ENCODE measurements around the gene ABAT.

The ABAT gene

DNA sequence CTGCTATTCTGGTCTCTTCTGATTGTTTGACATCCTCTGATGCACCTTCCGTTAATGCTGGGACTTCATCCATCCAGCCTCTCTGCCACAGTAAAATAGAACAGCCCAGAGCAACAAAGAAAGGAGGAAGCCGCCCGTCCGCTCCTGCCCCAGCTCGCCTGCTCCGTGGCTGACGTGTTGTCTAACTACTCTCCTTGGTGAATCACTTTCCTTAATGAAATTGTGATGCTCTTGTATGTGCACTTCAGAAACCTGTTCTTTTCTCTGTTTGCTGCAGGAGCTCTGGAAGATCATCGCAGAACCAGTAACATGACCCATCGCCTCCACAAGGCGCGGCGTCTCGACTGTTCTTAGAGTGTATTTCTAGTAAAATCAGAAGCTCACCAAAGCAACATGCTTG is 28.6 kb upstream of the ABAT start:
- Histone ChIP-seq H3K4me3 (ENCODE audit: insufficient read depth, low read length, poor library complexity, severe bottlenecking) (no peak overlapping the region), H3F3A (ENCODE audit: insufficient read depth) (no peaks in the 10 kb centered on the region), H3K36me3 (ENCODE audit: low read length) (no peaks in the 10 kb centered on the region), H3K9ac (ENCODE audit: low read length) (no peak overlapping the region), H3K9me2 (replicated peaks; ENCODE audit: insufficient read depth, low read length) (no peaks in the 10 kb centered on the region), H2AFZ (ENCODE audit: low read depth, low read length, severe bottlenecking) (no peak overlapping the region), H3K27me3 (ENCODE audit: low read length) (no peaks in the 10 kb centered on the region), H4K20me1 (ENCODE audit: low read depth, low read length) (no peaks in the 10 kb centered on the region), H3K27ac (ENCODE audit: low read depth, low read length) (no peak overlapping the region), H3K4me2 (ENCODE audit: low read depth, low read length, poor library complexity, severe bottlenecking) (no peak overlapping the region), H3K9me3 (ENCODE audit: insufficient read depth, low read length) (no peaks in the 10 kb centered on the region), H3K79me2 (ENCODE audit: insufficient read depth, low read length) (no peaks in the 10 kb centered on the region)
- no peak for TF ChIP-seq EZH2phosphoT487 (conservative IDR thresholded peaks at IDR 0.05; ENCODE audit: low read length)
- TF ChIP-seq, protein P1, sequence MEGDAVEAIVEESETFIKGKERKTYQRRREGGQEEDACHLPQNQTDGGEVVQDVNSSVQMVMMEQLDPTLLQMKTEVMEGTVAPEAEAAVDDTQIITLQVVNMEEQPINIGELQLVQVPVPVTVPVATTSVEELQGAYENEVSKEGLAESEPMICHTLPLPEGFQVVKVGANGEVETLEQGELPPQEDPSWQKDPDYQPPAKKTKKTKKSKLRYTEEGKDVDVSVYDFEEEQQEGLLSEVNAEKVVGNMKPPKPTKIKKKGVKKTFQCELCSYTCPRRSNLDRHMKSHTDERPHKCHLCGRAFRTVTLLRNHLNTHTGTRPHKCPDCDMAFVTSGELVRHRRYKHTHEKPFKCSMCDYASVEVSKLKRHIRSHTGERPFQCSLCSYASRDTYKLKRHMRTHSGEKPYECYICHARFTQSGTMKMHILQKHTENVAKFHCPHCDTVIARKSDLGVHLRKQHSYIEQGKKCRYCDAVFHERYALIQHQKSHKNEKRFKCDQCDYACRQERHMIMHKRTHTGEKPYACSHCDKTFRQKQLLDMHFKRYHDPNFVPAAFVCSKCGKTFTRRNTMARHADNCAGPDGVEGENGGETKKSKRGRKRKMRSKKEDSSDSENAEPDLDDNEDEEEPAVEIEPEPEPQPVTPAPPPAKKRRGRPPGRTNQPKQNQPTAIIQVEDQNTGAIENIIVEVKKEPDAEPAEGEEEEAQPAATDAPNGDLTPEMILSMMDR (IDR thresholded peaks at IDR 0.05; ENCODE audit: insufficient read depth, low read length, poor library complexity, severe bottlenecking): no peak

DNA sequence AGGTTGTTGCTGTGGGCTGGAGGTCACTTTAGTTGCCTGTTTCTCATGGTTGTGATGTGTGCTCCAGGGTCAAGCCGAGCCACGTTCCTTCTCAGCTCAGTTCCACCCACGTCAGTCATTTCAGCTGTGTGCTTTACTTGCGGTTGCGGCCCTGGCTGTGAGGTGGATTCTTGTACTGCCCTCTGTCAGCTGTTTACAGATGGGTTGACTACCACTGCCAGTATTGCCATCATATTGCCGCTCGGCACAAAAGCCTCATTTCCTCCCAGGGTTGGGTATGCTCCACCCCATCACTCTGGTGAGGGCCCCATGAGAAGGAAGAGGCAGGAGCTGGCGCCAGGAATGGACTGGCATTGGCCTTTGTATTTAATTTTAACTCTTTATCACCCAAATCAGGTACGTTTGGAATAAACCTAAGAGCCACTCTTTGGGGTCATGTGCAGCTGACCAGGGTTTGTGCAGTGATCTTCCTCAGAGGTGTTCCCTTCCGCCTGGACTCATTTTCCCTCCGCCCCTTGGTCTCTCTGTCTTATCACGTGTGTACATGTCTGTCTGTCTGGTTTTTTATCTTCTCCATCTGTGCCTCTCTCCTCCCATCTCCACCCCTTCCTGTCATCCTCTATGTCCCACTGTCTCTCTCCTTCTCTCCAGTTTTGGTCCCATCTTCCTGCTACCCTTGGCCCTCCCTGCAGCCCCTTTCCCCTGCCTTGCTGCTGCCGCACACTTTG is 27.9 kb upstream of the ABAT start:
- H3K9me2 ChIP-seq (replicated peaks; ENCODE audit: insufficient read depth, low read length): no peaks in the 10 kb centered on the region
- H4K20me1 ChIP-seq (ENCODE audit: low read depth, low read length): no peaks in the 10 kb centered on the region
- H3F3A ChIP-seq (ENCODE audit: insufficient read depth): no peaks in the 10 kb centered on the region
- TF ChIP-seq EZH2phosphoT487 (conservative IDR thresholded peaks at IDR 0.05; ENCODE audit: low read length): no peak
- TF ChIP-seq, protein P1 (IDR thresholded peaks at IDR 0.05; ENCODE audit: insufficient read depth, low read length, poor library complexity, severe bottlenecking): no peak
- no peaks in the 10 kb centered on the region for H3K79me2 ChIP-seq (ENCODE audit: insufficient read depth, low read length)
- H3K27ac ChIP-seq (ENCODE audit: low read depth, low read length): no peak overlapping the region
- no peak overlapping the region for H2AFZ ChIP-seq (ENCODE audit: low read depth, low read length, severe bottlenecking)
- no peaks in the 10 kb centered on the region for H3K27me3 ChIP-seq (ENCODE audit: low read length)
- H3K4me2 ChIP-seq (ENCODE audit: low read depth, low read length, poor library complexity, severe bottlenecking): no peak overlapping the region
- no peak overlapping the region for H3K9ac ChIP-seq (ENCODE audit: low read length)
- no peaks in the 10 kb centered on the region for H3K9me3 ChIP-seq (ENCODE audit: insufficient read depth, low read length)
- H3K4me3 ChIP-seq (ENCODE audit: insufficient read depth, low read length, poor library complexity, severe bottlenecking): no peak overlapping the region
- no peaks in the 10 kb centered on the region for H3K36me3 ChIP-seq (ENCODE audit: low read length)

DNA sequence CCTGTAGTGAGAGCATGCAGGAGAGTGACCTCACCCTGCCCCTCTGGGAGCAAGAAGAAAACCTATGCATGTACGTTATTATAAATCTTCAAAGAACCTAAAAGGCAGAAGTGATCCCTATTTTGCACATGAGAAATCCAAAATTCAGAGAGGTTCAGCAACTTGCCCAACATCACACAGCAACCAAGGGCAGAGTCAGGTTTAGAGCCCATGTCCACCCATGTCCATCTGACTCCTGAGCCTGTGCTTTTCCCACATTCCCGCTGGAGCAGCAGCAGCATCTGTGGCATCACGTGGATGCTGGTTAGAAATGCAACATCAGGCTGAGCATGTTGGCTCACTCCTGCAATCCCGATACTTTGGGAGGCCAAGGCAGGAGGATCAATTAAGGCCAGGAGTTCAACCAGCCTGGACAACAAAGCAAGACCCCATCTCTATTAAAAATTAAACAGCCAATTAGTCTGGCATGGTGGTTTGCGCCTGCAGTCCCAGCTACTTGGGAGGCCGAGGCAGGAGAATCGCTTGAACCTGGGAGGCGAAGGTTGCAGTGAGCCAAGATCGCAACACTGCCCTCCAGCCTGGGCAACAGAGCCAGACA is 26.6 kb upstream of the ABAT start:
- no peaks in the 10 kb centered on the region for H3K27me3 ChIP-seq (ENCODE audit: low read length)
- no peaks in the 10 kb centered on the region for H4K20me1 ChIP-seq (ENCODE audit: low read depth, low read length)
- no peak overlapping the region for H3K4me2 ChIP-seq (ENCODE audit: low read depth, low read length, poor library complexity, severe bottlenecking)
- no peak for TF ChIP-seq EZH2phosphoT487 (conservative IDR thresholded peaks at IDR 0.05; ENCODE audit: low read length)
- TF ChIP-seq, protein P1 (IDR thresholded peaks at IDR 0.05; ENCODE audit: insufficient read depth, low read length, poor library complexity, severe bottlenecking): no peak
- H3F3A ChIP-seq (ENCODE audit: insufficient read depth): no peaks in the 10 kb centered on the region
- H3K4me3 ChIP-seq (ENCODE audit: insufficient read depth, low read length, poor library complexity, severe bottlenecking): no peak overlapping the region
- no peak overlapping the region for H3K27ac ChIP-seq (ENCODE audit: low read depth, low read length)
- H3K79me2 ChIP-seq (ENCODE audit: insufficient read depth, low read length): no peaks in the 10 kb centered on the region
- no peak overlapping the region for H3K9ac ChIP-seq (ENCODE audit: low read length)
- H2AFZ ChIP-seq (ENCODE audit: low read depth, low read length, severe bottlenecking): no peak overlapping the region
- H3K9me3 ChIP-seq (ENCODE audit: insufficient read depth, low read length): no peaks in the 10 kb centered on the region
- no peaks in the 10 kb centered on the region for H3K36me3 ChIP-seq (ENCODE audit: low read length)
- no peaks in the 10 kb centered on the region for H3K9me2 ChIP-seq (replicated peaks; ENCODE audit: insufficient read depth, low read length)

Measured in SU-DHL-6 (cell line).